NCI-H1930 (cell line): ENCODE results near the gene PLK4.
"Not testable (repeated sequence)": the region's sequence is repeated elsewhere in the genome, so short reads cannot be mapped to it uniquely, and the experiment has no call there.

ENCODE experiments used
- DNase-seq, 2 experiments: peaks; one replicate each; lab custom pipeline; 2025; lab: John Stamatoyannopoulos, UW

The PLK4 gene

DNA sequence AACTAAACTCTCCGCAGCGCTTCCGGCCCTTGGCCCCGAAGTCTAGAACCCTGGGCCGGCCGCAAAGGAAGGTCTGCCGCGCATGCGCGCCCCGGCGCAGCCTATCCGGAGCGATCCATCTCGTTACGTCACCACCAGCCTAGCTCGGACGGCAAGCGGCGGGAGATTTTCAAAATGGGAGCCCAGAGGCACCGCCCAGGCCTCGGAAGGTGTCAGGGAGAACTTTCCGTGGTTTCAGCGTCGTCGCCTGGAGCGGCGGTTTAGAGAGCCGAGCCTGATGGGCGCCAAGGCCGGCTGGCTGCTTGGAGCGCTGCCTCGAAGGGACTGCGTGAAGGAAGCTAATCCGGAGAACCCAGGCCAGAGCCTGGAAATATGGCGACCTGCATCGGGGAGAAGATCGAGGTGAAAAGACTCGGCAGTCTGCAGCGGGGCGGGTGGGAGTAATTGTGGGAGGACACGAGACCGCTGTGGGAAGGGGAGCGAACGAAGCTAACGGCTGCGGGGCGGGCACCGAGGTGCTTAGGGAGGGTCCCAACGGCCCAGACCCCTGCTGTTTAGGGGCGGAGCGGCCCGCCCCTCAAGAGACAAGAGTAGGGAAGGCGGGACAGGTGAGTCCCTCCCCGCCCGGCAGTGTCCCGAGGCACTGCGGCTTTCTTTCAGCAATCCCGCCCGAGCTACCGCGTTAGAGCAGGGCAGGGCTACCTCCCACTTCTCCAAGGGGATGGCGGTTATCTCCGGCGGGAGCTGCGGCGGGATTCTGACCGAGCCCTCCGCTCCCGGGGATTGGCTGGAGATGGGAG lies at the start of gene PLK4:
TSS of gene PLK4 (plus strand) at position 131 of the 800 bp plus-strand sequence. CDS start at position 373, 242 bp downstream.
- peak; percentile 93 for DNase-seq

DNA sequence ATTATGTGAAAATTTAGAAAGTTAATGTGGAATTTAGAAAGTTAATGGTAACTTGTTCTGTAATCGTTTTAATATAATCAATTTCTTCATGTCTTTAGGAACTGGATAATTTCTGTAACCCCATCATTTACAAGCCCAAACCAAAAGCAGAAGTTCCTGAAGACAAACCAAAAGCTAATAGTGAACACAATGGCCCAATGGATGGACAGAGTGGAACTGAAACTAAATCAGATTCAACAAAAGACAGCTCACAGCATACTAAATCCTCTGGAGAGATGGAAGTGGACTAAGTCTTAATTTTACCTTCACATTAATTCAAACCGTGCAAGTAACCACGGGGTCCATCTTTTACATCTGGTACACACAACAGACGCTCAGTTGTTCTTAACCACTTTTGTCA lies 48.1 kb upstream of the PLK4 start:
- no peak for DNase-seq

DNA sequence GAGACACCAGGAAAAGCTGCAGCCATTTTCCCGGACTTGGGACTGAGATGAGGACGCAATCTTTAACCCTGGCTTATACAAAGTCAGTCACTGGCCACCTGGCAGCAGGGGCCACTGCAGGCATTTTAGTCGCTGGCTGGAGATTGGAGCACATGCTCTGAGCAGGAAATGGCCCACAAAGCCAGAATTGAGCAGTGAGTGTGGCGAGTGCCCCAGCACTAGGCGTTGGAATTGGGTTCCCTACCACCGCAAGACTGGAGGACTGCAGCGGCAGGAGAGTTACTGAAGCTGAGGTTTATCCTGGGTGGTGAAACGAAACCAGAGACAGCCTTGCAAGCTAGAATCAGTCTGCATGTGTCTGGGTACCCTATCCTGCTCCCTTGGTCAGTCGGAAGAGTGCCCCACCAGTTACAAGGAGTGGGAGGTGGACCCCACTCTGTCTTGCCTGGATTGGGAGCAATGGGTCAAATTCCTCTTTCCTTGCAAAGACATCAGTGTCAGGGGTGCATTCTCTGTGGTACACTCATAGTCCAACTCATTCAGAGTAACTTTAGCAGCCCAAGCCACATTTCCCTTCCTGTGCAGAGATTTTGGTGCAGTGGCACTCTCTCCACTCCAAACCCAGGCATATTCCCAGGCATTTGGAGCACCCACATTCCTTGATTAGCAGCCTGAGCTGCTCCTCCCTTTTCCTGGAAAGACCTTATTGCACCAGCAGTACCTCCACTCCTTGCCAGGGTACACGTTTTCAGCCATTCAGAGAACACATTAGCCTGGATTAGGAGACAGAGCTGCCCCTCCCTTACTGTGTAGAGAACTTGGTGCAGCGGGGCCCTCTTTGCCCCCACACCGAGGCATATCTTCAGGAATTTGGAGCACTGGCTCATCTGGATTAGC lies 36.7 kb upstream of the PLK4 start:
- no peak for DNase-seq

DNA sequence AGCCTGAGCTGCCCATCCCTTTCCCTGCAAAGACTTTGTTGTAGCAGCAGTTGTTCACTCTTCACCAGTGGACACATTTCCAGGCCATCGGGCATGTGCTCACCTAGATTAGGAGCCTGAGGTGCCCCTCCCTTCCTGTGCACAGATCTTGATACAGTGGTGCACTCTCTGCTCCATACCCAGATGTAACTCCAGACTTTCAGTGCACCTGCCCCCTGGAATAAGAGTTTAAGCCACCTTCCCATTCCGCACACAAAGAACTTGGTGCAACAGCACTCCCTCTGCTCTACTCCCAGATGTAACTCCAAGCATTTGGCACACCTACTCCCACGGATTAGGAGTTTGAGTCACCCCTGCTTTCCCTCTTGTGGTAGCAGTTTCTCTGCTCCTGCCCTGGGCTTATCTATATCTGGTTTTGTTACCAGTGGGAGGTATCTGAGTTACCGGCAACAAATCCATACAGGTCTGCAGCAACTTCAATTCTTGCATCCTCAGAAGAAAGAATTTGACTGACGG lies 36.0 kb upstream of the PLK4 start:
- DNase-seq = no peak

DNA sequence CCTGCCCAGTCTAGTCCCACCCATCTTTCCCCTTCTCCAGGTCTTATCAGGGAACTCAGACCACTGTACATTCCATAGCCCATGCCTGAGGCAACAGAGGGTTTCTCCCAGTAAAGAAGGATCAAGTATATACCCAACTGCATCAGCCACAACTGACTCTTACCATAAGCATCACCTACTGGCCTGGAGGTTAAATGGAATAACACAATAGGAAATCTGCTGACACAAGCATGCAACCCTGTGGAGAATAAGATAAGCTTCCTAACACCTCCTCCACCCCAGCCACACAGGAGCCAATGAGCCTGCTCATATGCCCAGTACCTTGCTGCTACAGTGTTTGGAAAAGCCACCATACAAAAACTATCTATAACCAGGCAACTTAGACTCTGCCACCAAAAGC lies 34.6 kb upstream of the PLK4 start:
- DNase-seq = no peak

DNA sequence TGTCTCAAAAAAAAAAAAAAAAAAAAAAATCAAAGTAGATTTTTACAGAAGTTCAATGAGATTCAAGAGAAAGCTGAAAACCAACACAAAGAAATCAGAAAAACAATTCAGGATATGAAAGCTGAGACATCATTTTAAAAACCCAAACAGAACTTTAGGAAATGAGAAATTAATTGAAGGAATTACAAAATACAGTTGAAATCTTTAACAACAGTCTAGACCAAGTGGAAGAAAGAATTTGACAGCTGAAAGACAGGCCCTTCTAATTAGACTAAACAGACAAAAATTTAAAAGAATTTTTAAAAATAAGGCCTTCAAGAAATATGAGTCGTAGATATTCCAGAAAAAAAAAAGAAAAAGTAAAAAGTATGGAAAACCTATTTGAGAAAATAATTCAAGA lies 33.9 kb upstream of the PLK4 start:
- no peak for DNase-seq

DNA sequence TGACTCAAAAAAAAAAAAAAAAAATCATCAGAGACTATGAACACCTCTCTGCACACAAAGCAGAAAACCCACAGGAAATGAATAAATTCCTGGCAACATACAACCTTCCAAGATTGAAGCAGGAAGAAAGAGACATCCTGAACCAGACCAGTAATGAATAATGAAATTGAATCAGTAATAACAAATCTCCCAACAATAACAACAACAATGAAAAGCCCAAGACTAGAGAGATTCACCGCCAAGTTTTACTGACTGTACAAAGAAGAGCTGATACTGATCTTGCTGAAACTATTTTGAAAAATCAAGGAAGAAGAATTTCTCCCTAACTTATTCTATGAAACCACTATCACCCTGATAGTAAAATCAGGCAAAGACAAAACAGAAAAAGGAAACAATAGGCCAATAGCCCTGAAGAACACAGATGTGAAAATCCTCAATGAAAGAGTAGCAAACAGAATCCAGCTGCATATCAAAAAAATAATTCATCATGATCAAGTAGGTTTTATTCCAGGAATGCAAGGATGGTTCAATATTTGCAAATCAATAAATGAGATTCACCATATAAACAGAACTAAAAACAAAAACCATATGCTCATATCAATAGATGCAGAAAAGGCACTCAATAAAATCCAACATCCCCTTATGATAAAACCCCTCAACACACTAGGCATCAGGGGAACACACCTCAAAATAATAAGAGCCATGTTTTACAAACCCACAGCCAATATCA lies 31.0 kb upstream of the PLK4 start:
- DNase-seq = no peak

DNA sequence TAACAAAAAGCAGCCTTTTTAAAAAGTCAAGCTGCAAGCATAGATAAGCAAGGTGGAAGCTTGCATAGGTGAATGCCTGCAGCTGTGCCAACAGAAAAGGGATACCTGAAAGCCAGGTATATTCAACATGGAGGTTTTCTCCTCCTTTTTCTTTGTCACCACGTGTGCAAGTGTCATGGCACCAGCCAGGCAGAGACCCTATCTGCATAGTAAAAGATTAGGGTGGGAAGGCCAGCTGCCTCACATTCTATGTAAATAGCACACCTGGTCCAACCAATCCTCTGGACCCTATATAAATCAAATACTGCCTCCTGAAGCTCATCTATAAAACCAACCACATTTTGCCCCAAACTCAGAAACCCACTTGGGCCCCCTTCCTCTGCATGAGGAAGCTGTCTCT lies 28.0 kb upstream of the PLK4 start:
- no peak for DNase-seq

DNA sequence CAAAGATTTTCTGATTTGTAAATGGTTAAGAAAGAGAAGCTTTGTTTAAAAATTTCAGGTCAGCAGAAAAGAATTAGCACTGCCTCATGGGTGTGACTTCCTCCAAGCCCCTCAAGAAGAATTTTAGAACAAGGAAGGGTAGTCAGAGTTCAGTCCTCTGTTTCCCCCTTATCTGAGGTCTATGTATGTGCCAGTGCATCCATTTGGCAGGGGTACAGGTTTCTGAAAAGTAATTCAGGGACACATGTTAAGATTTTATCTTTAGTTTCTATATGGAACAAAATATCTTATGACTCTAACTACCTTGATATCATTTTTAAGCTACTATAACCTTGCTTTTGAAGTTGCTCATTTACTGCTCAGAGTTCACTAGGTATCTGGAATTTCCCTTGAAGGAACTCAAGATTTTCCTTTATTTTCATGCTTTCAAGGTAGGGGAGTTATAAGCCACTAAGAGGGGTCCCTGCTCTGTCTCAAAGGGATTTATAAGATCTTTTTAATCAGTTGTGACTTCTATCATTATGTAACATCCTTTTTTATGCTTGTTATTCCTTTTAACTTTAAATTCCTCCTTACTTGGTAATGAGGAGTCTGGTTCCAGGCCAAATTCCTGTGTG lies 24.4 kb upstream of the PLK4 start:
- no peak for DNase-seq

DNA sequence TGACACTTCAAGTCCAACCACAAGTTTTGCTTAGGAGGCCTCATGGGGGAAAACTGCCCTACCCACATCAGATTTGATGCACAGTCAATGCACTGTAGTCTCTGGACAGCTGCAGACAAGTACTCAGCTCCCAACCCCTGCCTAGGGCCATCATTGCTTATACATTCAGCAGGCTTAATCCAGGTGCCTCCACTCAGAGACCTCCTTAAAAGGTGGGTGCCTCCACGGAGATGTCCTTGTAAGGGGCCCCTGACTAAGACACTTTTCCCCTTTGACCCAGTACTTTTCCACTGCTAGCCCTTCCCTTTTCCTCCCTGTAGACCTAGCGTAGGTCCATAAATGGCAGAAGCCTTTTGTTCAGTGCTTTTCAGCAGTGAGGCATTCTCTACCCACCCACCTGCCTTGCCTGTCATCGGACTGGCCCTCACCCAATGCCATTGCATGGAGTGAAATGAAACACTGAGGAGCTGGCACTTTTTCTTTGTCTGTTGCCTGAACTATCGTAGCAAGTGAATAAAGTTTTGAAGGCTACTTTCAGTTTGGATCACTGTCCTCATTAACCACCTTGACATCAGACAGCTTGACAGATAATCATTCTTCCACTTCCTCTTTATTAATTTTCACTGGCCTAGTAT lies 23.8 kb upstream of the PLK4 start:
- no peak for DNase-seq

DNA sequence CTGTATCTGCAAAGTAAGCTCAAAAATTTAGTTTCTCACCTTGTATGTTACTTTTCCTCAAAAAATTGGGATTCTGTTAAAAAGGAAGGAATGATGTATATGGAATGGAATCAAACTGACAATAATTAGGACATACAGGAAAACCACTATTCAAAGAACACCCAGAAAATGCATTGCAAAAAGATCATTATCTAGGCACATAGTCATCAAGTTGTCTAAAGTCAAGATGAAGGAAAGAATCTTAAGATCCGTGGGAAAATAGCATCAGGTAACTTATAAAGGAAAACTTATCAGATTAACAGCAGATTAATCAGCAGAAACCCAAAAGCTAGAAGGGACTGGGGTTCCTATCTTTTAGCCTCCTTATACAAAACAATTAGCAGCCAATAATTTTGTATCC lies 23.1 kb upstream of the PLK4 start:
- no peak for DNase-seq

DNA sequence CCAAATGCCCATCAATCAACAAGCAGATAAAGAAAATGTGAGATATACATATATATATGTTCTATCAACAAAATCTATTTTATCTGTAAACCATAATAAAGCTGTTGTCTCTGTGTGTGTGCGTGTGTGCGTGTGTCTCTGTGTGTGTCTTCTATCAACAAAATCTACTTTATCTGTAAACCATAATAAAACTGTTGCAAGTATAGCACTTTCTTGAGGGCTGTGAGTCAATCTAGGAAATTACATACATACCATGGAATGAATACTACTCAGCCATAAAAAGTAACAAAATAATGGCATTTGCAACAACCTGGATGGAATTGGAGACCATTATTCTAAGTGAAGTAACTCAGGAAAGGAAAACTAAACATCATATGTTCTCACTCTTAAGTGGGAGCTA lies 12.5 kb upstream of the PLK4 start:
- DNase-seq = no peak

DNA sequence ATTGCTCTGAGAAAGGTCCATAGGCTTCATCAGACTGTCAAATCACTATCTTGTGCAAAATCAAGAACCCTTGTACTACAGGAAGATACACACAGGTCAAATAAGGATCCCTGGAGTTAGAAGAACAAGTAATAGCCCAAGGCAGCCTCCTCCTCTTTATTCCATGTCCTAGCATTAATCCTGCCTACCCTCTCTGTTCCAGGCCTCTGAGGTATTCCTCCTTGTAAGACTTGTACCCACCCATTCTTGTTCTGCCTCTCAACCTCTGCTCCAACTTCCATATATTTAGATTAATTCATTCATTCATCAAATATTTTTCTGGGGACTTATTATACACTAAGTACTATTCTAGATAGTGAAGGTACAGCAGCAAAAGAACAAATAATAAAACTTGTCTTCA lies 10.4 kb upstream of the PLK4 start:
- no peak for DNase-seq

DNA sequence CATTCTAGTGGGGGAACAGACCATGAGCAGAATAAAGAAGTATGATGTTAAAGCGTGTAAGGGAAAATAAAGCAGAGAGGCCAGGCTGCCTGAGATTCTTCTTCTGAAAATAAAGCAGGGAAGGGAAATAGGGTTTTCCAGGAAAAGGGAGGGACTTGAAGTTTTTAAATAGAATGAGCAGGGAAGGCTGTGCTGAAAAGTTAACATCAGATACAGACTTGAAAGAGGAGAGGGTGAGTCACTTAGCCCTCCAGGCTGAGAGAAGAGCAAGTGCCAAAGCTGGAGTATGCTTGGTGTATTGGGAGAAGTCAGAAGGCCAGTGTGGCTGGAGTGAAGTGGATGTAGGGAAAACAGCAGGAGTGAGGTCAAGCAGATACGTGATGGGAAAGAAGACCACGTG lies 10.0 kb upstream of the PLK4 start:
- DNase-seq = no peak

DNA sequence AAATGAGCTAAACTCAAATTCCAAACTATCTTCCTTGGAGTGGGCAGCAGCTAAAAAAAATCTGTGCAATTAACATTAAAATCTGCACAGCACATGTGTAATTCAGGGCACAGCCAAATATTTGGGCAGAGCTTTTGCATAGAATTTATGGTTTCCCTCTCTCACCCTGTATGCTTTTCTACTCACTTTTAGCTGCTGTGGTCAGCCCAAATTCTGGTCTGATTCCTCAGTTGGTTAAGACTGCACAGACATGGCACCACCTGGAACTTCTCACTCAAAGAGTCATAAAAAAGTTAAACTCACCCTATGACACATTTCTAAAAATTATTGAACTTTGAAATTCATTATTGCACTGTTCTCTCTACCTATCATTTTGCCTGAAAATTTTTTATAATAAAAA lies 4.9 kb upstream of the PLK4 start:
- no peak for DNase-seq

DNA sequence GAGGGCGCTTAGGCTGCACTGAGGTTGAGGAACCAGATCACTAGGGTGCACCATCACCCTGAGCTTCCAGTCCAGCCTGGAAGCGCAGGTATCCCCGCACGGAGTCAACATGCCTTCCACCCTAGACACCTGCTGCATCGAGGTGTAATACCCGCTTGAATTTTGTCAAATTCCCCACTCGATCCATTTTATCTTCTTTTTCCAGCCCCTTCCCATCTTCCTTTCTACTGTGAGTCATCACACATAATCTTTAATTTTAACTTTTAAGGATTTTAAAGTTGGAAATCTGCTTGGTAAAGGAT lies 821 bp downstream of the PLK4 start:
- no peak for DNase-seq

DNA sequence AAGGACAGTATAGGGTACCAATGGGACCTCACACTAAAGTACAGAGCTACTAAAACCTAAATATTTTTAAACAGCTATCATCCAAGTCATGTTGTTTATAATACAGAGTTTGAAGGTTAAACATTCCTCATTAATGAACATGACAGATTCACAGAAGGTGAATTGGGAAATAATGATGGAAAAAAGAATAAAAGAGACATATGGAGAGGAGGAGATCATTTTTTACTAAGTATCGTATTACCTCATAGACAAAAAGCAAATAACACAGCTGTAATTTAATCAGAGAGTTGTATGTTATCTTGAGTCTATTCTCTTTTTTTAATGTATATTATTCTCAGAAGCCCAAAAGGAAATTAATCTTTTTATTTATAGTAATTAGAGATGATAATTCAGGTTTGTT lies 7.9 kb downstream of the PLK4 start:
- no peak for DNase-seq

DNA sequence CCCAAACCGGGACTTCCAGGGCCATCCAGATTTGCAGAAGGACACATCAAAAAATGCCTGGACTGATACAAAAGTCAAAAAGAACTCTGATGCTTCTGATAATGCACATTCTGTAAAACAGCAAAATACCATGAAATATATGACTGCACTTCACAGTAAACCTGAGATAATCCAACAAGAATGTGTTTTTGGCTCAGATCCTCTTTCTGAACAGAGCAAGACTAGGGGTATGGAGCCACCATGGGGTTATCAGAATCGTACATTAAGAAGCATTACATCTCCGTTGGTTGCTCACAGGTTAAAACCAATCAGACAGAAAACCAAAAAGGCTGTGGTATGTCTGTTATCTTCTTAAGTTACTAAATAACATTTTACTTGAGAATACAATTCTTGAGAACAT lies 9.2 kb downstream of the PLK4 start:
- DNase-seq = no peak

DNA sequence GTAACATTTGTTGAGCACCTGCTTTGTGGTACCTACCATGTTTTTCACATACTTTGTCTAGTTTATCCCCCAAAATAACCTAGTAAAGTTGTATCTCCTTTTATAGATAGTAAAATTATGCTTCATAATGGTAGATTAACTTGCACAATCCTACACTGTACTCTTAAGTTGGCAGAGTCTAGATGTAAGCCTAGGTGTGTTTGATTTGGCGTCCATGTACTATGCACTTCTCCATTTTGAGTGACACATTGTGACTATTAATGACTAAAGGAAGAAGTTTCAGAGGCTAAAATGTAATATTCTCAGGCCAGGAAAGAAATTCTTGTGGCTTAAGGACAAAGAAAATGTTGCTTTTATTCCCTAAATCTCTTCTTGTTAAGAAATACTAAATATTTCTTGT lies 15.4 kb downstream of the PLK4 start:
- DNase-seq = no peak

DNA sequence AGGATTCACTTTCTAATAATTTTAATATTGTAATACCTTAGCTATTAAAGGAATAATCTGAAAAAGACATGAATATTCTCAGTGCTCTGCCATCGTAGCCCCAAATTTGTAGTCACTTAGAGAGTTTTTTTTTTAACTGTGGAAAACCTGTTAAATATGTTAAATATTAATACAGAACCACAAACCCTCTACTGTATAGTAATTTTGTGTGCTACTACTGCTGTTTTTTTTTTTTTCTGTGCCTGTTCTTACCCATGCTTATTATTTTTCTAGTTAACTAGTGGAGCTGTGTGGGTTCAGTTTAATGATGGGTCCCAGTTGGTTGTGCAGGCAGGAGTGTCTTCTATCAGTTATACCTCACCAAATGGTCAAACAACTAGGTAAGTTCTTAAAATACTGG lies 15.8 kb downstream of the PLK4 start:
- no peak for DNase-seq

DNA sequence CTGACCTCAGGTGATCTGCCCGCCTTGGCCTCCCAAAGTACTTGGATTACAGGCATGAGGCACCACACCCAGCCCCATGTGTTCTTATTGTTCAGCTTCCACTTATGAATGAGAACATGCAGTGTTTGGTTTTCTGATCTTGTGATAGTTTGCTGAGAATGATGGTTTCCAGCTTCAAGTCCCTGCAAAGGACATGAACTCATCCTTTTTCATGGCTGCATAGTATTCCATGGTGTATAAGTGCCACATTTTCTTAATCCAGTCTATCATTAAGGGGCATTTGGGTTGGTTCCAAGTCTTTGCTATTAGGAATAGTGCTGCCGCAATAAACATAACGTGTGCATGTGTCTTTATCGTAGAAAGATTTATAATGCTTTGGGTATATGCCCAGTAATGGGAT lies 19.0 kb downstream of the PLK4 start:
- DNase-seq = not testable (repeated sequence)

DNA sequence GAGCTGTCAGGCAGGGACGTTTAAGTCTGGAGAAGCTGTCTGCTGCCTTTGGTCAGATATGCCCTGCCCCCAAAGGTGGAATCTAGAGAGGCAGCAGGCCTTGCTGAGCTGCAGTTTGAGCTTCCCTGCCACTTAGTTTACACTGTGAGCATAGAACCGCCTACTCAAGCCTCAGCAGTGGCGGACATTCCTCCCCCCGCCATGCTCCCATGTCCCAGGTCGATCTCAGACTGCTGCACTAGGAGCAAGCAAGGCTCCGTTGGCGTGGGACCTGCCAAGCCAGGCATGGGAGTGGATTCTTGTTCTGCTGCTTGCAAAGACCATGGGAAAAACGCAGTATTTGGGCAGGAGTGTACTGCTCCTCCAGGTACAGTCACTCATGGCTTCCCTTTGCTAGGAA lies 24.3 kb downstream of the PLK4 start:
- DNase-seq = no peak
